NCI-H510A (cell line): ENCODE measurements around the gene PDX1.
"Not testable (repeated sequence)": the region's sequence is repeated elsewhere in the genome, so short reads cannot be mapped to it uniquely, and the experiment has no call there.

Source experiments
- DNase-seq: peaks from one replicate; lab custom pipeline; 2025; lab: John Stamatoyannopoulos, UW

PDX1 gene

DNA sequence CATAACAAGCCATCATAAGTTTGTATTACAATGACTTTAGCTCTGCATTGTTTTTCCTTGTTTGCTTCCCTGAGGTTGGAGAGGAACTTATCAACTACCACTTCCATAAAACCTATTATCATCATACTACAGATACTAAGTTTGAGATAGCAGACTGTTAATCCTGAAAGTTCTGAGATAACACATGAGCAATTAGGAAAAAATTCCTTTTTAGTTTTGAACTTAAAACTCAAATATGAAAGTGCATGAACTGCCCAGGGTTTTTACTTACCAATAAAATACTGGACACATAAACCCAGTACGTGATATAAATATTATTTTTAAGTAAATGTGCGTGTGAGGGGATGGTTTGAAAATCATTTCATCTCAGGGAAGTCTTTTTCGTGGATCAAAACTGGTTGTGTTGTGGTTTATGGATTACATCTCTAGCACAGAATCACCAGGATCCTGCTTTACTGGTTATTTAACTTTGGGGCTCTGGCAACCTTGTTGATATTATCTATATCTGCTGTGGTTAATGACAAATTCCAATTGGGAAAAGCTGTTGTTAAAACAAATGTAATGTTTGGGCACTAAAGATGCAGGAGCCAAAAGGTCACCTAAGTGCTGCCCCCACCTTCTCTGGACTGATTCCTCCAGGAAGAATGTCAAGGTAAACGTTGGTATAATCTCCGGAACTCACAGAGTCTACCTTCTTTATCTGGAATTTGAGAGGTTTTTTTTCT, 36.9 kb downstream of the PDX1 start:
- no peak for DNase-seq

GRCh38 chr13:27959976-27960361, 40.2 kb downstream of the PDX1 start:
- no peak for DNase-seq

DNA sequence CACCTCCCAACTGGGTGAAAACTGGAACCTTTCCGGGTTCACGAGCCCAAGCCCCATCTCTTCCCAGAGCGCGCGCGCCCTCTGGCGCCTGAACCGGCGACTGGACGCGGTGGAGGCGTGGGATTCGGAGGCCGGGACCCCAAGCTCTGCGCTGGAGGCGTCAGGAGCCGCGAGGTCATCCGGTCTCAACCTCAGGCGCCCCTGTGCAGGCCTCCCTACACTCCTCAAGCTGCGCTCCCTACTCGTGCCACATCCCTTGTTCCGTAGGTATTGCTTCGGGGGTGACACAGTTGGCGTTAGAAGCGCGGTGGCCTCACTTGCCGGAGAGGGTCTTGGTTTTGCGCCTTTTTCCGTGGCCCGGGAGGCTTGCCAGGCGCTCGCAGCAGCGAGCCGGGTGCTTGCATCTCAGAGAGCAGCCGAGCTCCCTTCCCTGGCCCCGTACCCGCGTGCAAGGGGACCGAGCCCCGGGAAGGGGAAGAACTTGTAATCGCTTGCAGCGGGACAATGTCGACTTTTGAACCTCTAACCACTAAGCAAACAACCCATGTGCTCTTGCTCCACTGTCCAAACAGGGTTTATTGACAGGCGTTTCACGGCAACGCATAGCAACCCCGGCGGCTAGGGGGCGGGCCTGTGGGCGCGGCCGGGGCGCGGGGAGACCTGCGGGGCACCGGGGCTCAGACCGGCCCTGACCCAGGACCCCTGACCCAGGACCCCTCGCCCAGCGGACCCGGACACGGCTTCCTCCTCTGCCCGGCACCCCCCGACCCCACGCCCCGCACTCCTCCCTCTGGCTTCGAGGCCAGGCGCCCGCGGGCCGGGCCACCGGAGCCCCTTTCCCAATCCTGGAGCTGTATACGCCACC, 40.8 kb downstream of the PDX1 start:
- DNase-seq: peak; percentile 46

GRCh38 chr13:27961227-27962085, 41.7 kb downstream of the PDX1 start:
- DNase-seq: no peak

- no peak for DNase-seq
Measured at GRCh38 chr13:27962128-27962841, 42.5 kb downstream of the PDX1 start.

- no peak for DNase-seq
Measured at GRCh38 chr13:27962982-27963381, 43.2 kb downstream of the PDX1 start.

DNA sequence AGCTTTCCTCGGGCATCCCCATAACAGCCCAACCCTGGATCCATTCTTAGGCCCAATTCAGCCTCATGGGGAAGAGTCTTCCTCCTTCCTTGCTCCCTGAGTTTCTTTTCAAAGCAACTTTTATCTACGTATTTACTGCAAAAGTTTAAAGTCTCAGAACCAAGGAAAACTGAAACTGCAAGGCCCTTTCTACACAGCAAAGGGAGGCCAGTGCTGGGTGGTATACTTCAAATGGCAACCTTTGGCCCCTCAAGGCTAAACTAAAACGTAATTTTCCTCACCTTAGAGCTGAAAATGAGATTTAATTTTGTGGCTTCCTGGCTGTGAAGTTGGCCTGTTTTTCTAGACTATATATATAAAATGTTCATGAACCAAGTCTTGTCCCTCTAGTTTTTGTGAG, 43.7 kb downstream of the PDX1 start:
- DNase-seq: no peak

DNA sequence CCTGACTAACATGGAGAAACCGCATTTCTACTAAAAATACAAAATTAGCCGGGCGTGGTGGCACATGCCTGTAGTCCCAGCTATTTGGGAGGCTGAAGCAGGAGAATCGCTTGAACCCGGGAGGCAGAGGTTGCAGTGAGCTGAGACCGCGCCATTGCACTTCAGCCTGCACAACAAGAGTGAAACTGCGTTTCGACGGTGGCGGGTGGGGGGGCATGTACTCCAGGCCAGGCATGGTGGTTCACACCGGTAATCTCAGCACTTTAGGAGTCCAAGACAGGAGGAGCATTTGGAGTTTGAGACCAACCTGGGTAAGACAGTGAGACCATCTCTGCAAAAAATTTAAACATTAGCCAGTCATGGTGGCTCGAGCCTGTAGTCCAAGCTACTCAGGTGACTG, 44.4 kb downstream of the PDX1 start:
- DNase-seq: not testable (repeated sequence)

DNA sequence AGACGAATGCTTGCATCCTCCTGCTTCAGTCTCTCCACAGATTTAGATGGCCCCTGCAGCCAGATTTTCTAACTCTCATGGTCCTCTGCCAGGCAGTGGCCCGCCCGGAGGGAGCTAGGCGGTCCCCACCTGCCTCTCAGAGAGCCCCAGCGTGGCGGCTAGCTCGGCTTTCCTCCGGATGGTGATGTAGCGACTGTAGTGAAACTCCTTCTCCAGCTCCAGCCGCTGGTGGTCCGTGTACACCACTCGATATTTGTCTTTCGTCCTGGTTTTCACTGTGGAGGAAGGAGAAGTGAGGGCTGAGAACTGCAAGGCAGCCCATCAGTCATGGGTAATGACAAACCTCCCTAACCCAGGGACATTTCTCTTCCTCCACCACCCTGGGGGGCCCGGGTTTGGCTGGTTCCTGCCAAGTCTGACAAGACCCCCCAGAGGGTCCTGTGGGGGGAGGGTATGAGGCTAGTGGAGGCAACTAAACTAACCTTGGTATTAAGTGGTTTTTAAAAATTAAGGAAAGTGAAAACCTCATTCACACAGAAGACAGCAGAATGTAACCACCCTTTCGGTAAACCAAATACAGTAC, 45.0 kb downstream of the PDX1 start:
- no peak for DNase-seq

DNA sequence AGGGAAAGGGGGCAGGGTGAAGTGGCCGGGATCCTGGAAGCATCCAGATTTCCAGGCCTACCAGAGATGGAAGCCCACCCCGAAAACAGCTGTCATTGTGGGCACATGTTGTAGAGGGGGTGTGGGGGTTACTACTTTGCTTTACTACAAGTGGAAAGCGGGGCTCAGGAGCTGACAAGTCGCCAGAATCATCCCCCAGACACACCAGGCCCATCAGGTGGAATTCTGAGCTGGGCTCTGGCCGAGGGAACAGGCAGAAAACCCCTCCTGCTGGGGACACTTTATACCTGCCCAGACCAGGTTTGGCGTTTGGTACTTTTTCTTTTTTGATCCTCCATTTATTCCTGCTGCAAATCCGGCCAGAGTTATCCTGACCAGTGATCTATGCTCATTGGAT, 45.5 kb downstream of the PDX1 start:
- DNase-seq: no peak

DNA sequence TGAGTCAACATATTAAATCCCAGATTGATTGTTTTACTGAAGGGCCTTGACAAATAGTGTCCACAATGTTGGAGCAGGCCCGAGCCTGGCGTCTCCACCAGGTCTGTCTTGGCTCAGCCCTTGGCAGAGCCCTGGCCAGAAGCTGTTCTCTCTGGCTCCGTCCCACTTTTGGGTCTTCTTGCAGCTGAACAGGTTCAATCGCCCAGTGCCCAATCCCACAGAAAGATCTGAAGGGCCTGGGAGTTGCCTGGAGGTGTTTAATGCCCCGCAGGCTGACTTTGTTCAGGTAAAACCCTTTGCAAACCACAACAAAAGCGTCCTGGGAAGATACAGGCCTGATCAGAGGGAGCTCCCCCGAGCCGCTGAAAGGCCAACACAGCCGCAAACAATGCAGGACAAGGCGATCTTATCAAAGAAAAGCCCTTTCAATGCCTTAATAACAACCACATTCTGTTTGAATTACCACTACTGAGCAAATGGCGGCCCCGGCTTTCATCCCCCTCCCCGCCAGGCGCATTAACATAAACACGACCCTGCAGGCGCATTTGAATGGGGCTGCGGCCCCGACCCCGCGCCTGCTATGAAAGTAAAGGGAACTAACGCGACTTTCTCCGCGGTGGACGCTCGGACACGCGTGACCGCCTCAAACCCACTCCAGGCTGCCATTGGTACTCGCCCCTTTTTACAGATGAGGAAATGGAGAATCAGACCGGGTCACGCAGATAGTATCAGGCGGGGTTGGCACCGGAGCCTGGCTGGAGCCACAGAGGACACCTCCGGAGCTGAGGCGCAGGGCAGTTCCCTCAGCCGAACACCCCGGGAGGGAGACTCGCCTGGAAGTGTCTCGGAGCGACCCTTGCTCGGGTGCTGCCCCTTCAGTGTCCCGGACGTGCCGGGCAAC, 46.2 kb downstream of the PDX1 start:
- DNase-seq: no peak

DNA sequence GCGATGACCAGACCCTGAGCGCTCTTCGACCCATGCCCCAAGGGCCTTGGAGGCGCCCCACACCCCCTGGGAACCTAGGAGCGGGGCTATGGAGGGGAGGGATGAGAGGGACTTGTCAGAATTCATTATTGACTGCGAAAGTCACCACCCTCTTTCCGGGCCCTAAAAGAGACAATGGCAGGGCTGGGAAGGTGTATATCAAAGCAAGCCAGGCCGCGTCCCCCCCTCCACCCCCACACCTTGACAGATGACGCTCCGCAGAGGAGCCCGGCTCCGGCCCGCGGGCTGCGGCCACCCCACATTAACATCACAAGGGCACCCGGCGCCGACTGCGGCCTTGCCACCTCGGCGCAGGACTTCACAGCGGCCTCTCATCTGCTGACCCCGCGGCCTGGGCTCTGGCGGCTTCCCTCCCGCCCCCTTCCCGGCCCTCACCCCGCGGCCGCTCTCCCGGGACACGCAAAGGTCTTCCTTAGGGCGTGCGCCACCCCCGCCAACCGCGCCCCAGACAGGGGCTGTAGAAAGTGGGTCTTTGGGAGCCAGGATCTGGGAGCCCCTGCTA, 46.9 kb downstream of the PDX1 start:
- no peak for DNase-seq

DNA sequence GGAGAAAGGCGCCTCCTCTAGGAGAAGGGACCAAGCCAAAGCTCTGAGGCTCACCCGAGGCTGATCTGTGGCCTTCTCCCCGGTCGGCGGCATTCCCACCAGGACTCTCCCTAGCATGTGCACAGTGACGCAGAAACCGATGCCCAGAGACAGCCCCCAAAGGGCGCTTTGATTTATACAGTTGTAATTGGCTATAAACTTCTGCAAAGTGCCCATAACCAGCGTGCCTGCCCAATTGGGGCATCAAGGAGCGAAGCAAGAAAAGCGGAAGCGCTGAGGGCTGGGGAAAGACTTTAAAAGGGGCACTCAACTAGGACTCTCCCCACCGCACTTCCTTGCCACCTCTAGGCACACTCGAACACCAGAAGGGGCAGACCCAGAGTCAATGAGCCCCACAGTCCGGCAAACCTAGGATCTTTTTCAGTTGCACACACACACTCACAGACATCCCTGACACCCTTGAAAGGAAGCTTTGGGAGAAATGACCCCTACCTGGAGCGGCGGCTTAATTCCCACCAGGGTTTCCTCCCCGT, 47.5 kb downstream of the PDX1 start:
- DNase-seq: no peak

DNA sequence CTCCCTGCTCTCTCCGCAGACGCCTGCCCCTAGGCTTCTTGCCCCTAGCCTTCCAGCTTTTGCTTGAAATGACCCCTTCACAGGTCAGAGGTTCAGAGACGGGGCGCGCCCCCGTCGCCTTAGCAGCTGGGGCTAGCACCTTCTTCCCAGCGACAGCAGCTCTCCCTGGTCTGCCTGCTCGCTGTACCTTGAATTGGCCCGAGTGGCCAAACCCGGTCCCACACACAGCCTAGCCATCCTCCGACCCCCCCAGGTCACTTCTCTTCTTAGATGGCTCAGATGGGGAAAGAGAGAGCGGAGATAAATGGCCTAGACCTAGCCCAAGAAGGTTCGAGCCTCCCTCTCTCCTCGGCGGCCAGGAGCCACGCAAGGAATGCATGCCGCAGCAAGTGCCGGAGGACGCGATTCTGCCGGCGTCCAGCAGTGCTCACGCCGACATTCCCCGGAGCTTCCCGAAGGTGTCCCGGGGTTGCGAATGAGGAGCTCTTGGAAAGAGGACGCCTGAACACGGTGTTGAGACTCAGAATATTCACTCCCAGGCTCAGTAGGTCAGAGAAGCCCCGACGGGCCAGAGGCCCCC, 48.0 kb downstream of the PDX1 start:
- no peak for DNase-seq

GRCh38 chr13:27968316-27969081, 48.7 kb downstream of the PDX1 start:
- peak; percentile 18 for DNase-seq

DNA sequence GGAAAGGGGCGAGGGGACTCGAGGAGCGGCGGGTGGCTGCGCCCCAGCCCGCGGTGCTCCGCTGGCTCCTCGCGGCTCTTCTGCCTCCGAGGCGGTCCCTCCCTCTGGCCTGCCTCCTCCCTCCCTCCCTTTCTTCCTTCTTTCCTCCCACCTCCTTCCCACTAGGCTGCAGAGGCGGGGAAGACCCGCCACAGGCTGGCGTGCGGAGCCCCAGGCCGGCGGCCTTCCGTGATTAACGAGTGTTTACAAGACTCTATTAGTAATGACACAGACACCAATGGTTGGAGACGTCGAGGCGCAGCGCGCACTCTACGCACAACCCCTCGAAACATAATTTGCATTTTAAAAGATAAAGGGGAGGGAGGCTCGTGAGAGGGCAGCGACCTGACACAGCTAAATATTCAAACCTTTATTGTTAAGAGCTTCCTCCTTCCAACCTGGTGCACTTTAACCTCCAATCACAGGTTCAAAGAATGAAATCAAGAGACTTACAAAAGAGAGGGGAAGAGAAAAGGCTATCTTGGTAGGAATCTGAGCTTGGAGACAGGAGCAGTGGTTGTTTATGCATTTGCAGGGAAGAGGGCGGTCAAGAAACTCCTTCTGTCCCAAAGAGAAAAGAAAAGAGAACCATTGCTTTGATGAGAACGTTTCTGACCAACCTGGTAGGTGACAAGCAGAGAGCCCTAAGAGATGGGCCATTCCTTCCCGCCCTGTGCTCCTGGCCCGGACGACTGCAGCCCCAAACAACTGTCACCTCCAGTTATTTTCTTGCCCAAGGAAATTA, 49.5 kb downstream of the PDX1 start, which contains the start of gene CDX2:
TSS of gene CDX2 (minus strand) at position 234 of the 784 bp plus-strand sequence. CDS start 309 bp downstream, outside the sequence.
- peak; percentile 65 for DNase-seq

DNA sequence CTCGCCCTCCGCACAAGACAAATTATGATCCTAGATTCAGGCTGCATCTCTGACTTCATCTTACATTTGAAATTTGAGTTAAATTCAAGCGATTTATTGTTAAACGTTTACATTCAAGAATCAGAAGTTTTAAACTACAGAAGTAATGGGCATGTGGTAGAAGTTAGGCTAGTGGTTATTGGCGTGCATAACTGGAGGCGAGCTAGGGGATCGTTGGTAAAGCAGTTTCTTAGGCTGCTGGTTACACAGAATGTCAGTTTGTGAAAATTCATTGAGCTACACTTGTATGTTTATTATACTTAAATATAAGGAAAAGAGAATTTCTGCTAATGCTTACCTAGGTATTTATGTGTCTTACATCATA, 50.0 kb downstream of the PDX1 start:
- DNase-seq: no peak
